EH (cell line): ENCODE data around the gene ADARB2.

Experiments used
- DNase-seq: peaks from one replicate; pipeline ENCODE4 v3.0.0-alpha.2; 2015; ENCODE audit warnings: low read depth

The ADARB2 gene

GRCh38 chr10:1663226-1663625 is 74.1 kb downstream of the ADARB2 start:
- no peak for DNase-seq

- no peak for DNase-seq
These were observed 74.8 kb downstream of the ADARB2 start for GRCh38 chr10:1662438-1663025.

GRCh38 chr10:1661859-1662437 is 75.4 kb downstream of the ADARB2 start:
- no peak for DNase-seq

GRCh38 chr10:1661416-1661815 is 75.9 kb downstream of the ADARB2 start:
- no peak for DNase-seq

- DNase-seq: no peak
These were observed 76.5 kb downstream of the ADARB2 start for GRCh38 chr10:1660815-1661214.

GRCh38 chr10:1660386-1660785 is 76.9 kb downstream of the ADARB2 start:
- no peak for DNase-seq

- no peak for DNase-seq
These were observed 78.0 kb downstream of the ADARB2 start for GRCh38 chr10:1659221-1659791.

GRCh38 chr10:1658658-1659057 is 78.7 kb downstream of the ADARB2 start:
- DNase-seq: no peak

- DNase-seq: no peak
These were observed 79.8 kb downstream of the ADARB2 start for GRCh38 chr10:1657479-1657878.

GRCh38 chr10:1655367-1655766 is 82.0 kb downstream of the ADARB2 start:
- DNase-seq: no peak

- no peak for DNase-seq
These were observed 82.4 kb downstream of the ADARB2 start for GRCh38 chr10:1654811-1655356.

- DNase-seq: no peak
These were observed 83.1 kb downstream of the ADARB2 start for GRCh38 chr10:1654247-1654646.

GRCh38 chr10:1653321-1653720 is 84.0 kb downstream of the ADARB2 start:
- no peak for DNase-seq

- no peak for DNase-seq
These were observed 85.2 kb downstream of the ADARB2 start for GRCh38 chr10:1652151-1652550.

GRCh38 chr10:1651270-1651966 is 85.9 kb downstream of the ADARB2 start:
- DNase-seq: no peak

GRCh38 chr10:1650542-1651269 is 86.6 kb downstream of the ADARB2 start:
- DNase-seq: no peak

- no peak for DNase-seq
These were observed 88.7 kb downstream of the ADARB2 start for GRCh38 chr10:1648648-1649047.

GRCh38 chr10:1646332-1646731 is 91.0 kb downstream of the ADARB2 start:
- no peak for DNase-seq

- DNase-seq: no peak
These were observed 91.4 kb downstream of the ADARB2 start for GRCh38 chr10:1645896-1646295.

- no peak for DNase-seq
These were observed 93.1 kb downstream of the ADARB2 start for GRCh38 chr10:1644191-1644711.

- no peak for DNase-seq
These were observed 93.5 kb downstream of the ADARB2 start for GRCh38 chr10:1643908-1644179.

GRCh38 chr10:1643161-1643907 is 94.0 kb downstream of the ADARB2 start:
- no peak for DNase-seq
